Cardiac muscle cell (in vitro differentiated cells and primary cell): Measurements from ENCODE around the gene MIR17HG. TPM values are rescaled to one million over a fixed set of nuclear protein-coding genes. Genes with fewer than 3 reads are reported as not detected.

ENCODE experiments used
- DNase-seq, 2 donors: peaks; one replicate each; pipeline versions ENCODE4 v3.0.0 to v3.0.0-alpha.2; 2010 to 2017; ENCODE audit warnings: low read depth in 1 of 2, low spot score in 1 of 2
- H3K27ac ChIP-seq: fragments of 200-600 bp; sonication (generic); 2 replicates; pipeline ENCODE4 v1.5.1; 2016
- H3K27me3 ChIP-seq: fragments of 200-600 bp; sonication (generic); 2 replicates; pipeline ENCODE4 v1.6.0; 2016; ENCODE audit warnings: control low read depth
- H3K36me3 ChIP-seq: fragments of 200-600 bp; sonication (generic); 2 replicates; pipeline ENCODE4 v1.5.1; 2016; ENCODE audit warnings: control low read depth
- H3K4me1 ChIP-seq: fragments of 200-600 bp; sonication (generic); 2 replicates; pipeline ENCODE4 v1.8.1; 2017; ENCODE audit warnings: low read depth, mild to moderate bottlenecking, mixed run types
- H3K4me3 ChIP-seq: fragments of 200-600 bp; sonication (generic); 2 replicates; pipeline ENCODE4 v1.5.1; 2016; ENCODE audit warnings: mild to moderate bottlenecking
- H3K9me3 ChIP-seq: fragments of 200-600 bp; sonication (generic); 2 replicates; pipeline ENCODE4 v1.5.1; 2017; ENCODE audit warnings: low read depth, mild to moderate bottlenecking, control low read depth
- CTCF ChIP-seq: IDR thresholded peaks from 2 replicates; pipeline ENCODE4 v1.5.1; 2012; ENCODE audit warnings: low read depth, mild to moderate bottlenecking, low read length
- polyA plus RNA-seq: library from polyadenylated mRNA; unstranded; fragments of >200 nt; fragmentation: Nextera tagmentation; extraction: Ambion mirVana; gene quantifications from 2 replicates; pipeline ENCODE4 v1.2.1, GENCODE V29; 2016
- total RNA-seq: library from RNA; depleted of rRNA; stranded (reverse); fragments of >200 nt; gene quantifications from 2 replicates; pipeline ENCODE4 v1.2.3, GENCODE V29; 2016

Gene MIR17HG
- total and polyA plus RNA-seq, 2 experiments from 2014 or later, result 1.5 to 13.1 TPM

- Histone ChIP-seq H3K4me3 (no peak overlapping the region), H3K4me1 (no peaks in the 10 kb centered on the region), H3K27me3 (no peaks in the 10 kb centered on the region), H3K9me3 (no peaks in the 10 kb centered on the region), H3K36me3 (peaks cover 3% of the 10 kb centered on the region), H3K27ac (no peak overlapping the region)
- no peak for DNase-seq
- TF ChIP-seq CTCF, result no peak
Observed at GRCh38 chr13:91360246-91360751, 12.8 kb downstream of the MIR17HG start.

GRCh38 chr13:91361755-91362271 lies 14.3 kb downstream of the MIR17HG start:
- H3K4me1 ChIP-seq, result no peaks in the 10 kb centered on the region
- H3K9me3 ChIP-seq, result no peaks in the 10 kb centered on the region
- H3K4me3 ChIP-seq, result no peak overlapping the region
- no peak overlapping the region for H3K27ac ChIP-seq
- peaks cover 3% of the 10 kb centered on the region for H3K36me3 ChIP-seq
- TF ChIP-seq CTCF, result no peak
- no peak for DNase-seq
- no peaks in the 10 kb centered on the region for H3K27me3 ChIP-seq

- Histone ChIP-seq H3K27me3 (no peaks in the 10 kb centered on the region), H3K27ac (no peak overlapping the region)
Observed at GRCh38 chr13:91362908-91363307, 15.4 kb downstream of the MIR17HG start.

GRCh38 chr13:91368101-91368500 lies 20.6 kb downstream of the MIR17HG start:
- no peaks in the 10 kb centered on the region for H3K27me3 ChIP-seq
- H3K4me3 ChIP-seq, result no peak overlapping the region
- TF ChIP-seq CTCF, result no peak
- H3K36me3 ChIP-seq, result no peaks in the 10 kb centered on the region
- no peak for DNase-seq
- no peak overlapping the region for H3K27ac ChIP-seq
- no peaks in the 10 kb centered on the region for H3K9me3 ChIP-seq
- H3K4me1 ChIP-seq, result peaks cover 3% of the 10 kb centered on the region

More at GRCh38 chr13:91362908-91363307, 15.4 kb downstream of the MIR17HG start:
- H3K36me3 ChIP-seq, result no peaks in the 10 kb centered on the region
- H3K4me3 ChIP-seq, result no peak overlapping the region
- H3K9me3 ChIP-seq, result no peaks in the 10 kb centered on the region
- TF ChIP-seq CTCF, result no peak
- no peak for DNase-seq
- no peaks in the 10 kb centered on the region for H3K4me1 ChIP-seq

GRCh38 chr13:91368676-91369440 lies 21.4 kb downstream of the MIR17HG start:
- H3K4me3 ChIP-seq, result no peak overlapping the region
- peaks cover 3% of the 10 kb centered on the region for H3K4me1 ChIP-seq
- H3K36me3 ChIP-seq, result no peaks in the 10 kb centered on the region
- no peaks in the 10 kb centered on the region for H3K27me3 ChIP-seq
- no peaks in the 10 kb centered on the region for H3K9me3 ChIP-seq
- TF ChIP-seq CTCF, result no peak
- H3K27ac ChIP-seq, result no peak overlapping the region
- peak in 1 of 2 donors; percentile 14 for DNase-seq
